GM12865 (cell line): ENCODE data around the gene UFM1.

Source experiments
- DNase-seq: peaks from one replicate; pipeline ENCODE4 v3.0.0; 2010; ENCODE audit warnings: low read depth
- H3K4me3 ChIP-seq: 2 replicates; pipeline ENCODE4 v1.5.1; 2011; ENCODE audit warnings: mild to moderate bottlenecking, low read depth, low read length, control low read depth
- TF ChIP-seq, protein P1 (sequence below): IDR thresholded peaks from 2 replicates; pipeline ENCODE4 v1.5.1; 2011; ENCODE audit warnings: low read length, control low read depth, low read depth, inconsistent platforms; ENCODE audit not compliant: insufficient read depth; ENCODE audit errors: missing control alignments

UFM1 gene

DNA sequence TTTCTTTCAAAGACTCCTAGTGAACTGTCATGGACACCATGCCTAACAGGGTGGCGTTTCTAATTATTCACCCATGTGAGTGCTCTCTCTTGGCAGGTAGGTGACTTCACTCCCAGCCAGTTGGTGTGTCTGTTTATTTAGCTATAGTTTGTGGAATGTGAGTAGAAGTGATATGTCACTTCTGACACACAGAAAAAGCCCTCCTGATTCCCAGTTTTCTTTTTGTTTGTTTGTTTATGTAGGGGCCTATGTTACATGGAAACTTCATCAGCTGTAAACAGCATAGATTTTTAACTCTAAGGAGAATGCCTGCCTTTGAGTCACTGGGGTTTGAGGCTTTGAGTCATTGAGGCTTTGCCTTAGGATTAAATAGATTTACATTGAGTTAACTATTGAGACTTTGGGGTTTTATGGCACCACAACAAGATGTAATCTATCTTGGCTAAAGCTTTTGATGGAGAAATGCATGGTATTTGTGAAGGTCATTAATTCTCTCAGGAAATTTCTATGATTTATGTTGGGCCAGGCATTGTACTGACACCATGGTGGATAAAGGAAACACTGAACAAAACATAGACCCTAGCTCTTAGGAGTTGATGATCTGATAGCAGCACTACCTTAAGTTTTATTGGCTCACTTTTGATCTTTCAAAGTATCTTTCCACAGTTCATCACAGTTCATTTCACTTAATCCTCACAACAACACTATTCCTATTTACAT, 45.3 kb downstream of the UFM1 start:
- H3K4me3 ChIP-seq, result no peak overlapping the region
- no peak for DNase-seq
- TF ChIP-seq, protein P1, sequence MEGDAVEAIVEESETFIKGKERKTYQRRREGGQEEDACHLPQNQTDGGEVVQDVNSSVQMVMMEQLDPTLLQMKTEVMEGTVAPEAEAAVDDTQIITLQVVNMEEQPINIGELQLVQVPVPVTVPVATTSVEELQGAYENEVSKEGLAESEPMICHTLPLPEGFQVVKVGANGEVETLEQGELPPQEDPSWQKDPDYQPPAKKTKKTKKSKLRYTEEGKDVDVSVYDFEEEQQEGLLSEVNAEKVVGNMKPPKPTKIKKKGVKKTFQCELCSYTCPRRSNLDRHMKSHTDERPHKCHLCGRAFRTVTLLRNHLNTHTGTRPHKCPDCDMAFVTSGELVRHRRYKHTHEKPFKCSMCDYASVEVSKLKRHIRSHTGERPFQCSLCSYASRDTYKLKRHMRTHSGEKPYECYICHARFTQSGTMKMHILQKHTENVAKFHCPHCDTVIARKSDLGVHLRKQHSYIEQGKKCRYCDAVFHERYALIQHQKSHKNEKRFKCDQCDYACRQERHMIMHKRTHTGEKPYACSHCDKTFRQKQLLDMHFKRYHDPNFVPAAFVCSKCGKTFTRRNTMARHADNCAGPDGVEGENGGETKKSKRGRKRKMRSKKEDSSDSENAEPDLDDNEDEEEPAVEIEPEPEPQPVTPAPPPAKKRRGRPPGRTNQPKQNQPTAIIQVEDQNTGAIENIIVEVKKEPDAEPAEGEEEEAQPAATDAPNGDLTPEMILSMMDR, result no peak

- no peak for DNase-seq
- TF ChIP-seq, protein P1, result no peak
These were observed 45.8 kb downstream of the UFM1 start for GRCh38 chr13:38395497-38395788.

GRCh38 chr13:38398711-38399493, 49.3 kb downstream of the UFM1 start:
- DNase-seq, result peak; percentile 1
- no peak overlapping the region for H3K4me3 ChIP-seq
- TF ChIP-seq, protein P1, result no peak

More at GRCh38 chr13:38395497-38395788, 45.8 kb downstream of the UFM1 start:
- no peak overlapping the region for H3K4me3 ChIP-seq

- no peak overlapping the region for H3K4me3 ChIP-seq
- TF ChIP-seq, protein P1, result no peak
- no peak for DNase-seq
These were observed 49.9 kb downstream of the UFM1 start for GRCh38 chr13:38399535-38399934.

DNA sequence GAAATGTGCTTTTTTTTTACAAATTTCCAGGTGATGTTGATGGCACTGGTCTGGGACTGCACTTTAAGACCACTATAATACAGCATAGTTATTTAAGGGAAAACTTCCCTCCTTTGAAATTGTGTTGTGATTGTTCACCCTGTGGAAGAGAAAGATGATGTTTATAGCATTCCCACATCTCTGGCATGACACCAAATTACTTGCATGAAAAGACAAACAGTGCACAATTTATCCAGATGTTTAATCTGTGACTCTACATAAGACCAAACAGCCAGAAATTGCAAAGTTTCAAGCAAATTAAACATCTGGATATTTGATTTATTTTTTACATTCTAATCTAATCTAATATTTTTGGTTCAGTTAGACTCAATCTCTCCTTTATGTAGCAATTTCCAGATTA, 51.6 kb downstream of the UFM1 start:
- TF ChIP-seq, protein P1, result no peak
- no peak for DNase-seq
- no peak overlapping the region for H3K4me3 ChIP-seq

- no peak for DNase-seq
- no peak overlapping the region for H3K4me3 ChIP-seq
- TF ChIP-seq, protein P1, result no peak
These were observed 55.6 kb downstream of the UFM1 start for GRCh38 chr13:38405216-38405615.
